ENCODE measurements around the gene CXCL3. TPM values are rescaled to one million over a fixed set of nuclear protein-coding genes. Genes with fewer than 3 reads are reported as not detected.

The CXCL3 gene
- total RNA-seq, 1 donor from 2014 or later: 0.30 TPM

- Histone ChIP-seq H3K27me3 (ENCODE audit: low read depth) (no peaks in the 10 kb centered on the region), H3K9me3 (replicated peaks) (peaks cover 13% of the 10 kb centered on the region), H3K4me1 (no peaks in the 10 kb centered on the region), H3K36me3 (no peaks in the 10 kb centered on the region), H3K4me3 (no peak overlapping the region), H3K27ac (replicated peaks) (no peak overlapping the region)
- intact Hi-C loops (cut with micrococcal nuclease): no loop called here
- TF ChIP-seq CTCF (IDR thresholded peaks at IDR 0.05; ENCODE audit: borderline replicate concordance): no peak
- DNase-seq: no peak
These were observed 19.7 kb upstream of the CXCL3 start for GRCh38 chr4:74058048-74058651.

- Histone ChIP-seq H3K27ac (replicated peaks) (no peak overlapping the region), H3K9me3 (replicated peaks) (peaks cover 14% of the 10 kb centered on the region), H3K4me1 (no peaks in the 10 kb centered on the region), H3K36me3 (no peaks in the 10 kb centered on the region), H3K27me3 (ENCODE audit: low read depth) (no peaks in the 10 kb centered on the region), H3K4me3 (no peak overlapping the region)
- DNase-seq: no peak
- intact Hi-C loops (cut with micrococcal nuclease): no loop called here
- no peak for TF ChIP-seq CTCF (IDR thresholded peaks at IDR 0.05; ENCODE audit: borderline replicate concordance)
These were observed 19.1 kb upstream of the CXCL3 start for GRCh38 chr4:74057588-74057987.

DNA sequence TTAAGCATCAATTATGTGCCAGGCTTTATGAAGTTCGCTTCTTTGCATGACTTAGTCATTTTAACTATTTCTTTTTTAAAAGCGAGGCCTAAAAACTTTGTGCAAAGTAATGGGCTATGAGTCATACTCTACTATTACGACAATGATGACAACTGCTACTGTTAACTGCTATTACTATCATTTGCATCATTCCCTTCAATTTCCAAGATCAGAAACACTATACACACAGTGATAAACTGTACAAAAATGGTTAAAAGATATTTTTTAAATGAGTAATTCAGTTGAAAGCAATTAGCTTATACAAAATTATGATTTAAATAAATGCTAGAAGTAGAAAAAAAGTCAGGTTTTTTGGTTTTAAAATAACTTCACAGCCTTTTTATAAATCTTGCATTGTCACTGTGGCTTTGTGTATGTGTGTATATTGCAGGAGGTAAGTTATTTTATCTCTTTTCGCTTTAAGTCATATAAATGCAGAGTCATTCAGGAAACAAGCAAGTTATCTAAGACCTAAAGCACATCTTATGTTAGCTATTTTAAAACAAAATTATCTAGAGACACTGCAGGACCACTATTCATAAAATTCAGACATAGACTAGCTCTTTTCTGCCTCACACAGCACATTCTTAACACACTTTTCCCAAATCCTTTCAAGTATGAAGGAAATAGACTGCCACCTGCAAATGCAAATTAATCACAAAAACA, 18.5 kb upstream of the CXCL3 start:
- Histone ChIP-seq H3K27ac (replicated peaks) (no peak overlapping the region), H3K27me3 (ENCODE audit: low read depth) (no peaks in the 10 kb centered on the region), H3K4me1 (no peaks in the 10 kb centered on the region), H3K4me3 (no peak overlapping the region), H3K36me3 (no peaks in the 10 kb centered on the region), H3K9me3 (replicated peaks) (peaks cover 17% of the 10 kb centered on the region)
- TF ChIP-seq CTCF (IDR thresholded peaks at IDR 0.05; ENCODE audit: borderline replicate concordance): no peak
- no peak for DNase-seq
- intact Hi-C loops (cut with micrococcal nuclease): no loop called here

- no peaks in the 10 kb centered on the region for H3K4me1 ChIP-seq
- no peak overlapping the region for H3K27ac ChIP-seq (replicated peaks)
- no peak for DNase-seq
- no peak overlapping the region for H3K4me3 ChIP-seq
- intact Hi-C loops (cut with micrococcal nuclease): no loop called here
- H3K27me3 ChIP-seq (ENCODE audit: low read depth): no peaks in the 10 kb centered on the region
- TF ChIP-seq CTCF (IDR thresholded peaks at IDR 0.05; ENCODE audit: borderline replicate concordance): no peak
- peaks cover 17% of the 10 kb centered on the region for H3K9me3 ChIP-seq (replicated peaks)
- no peaks in the 10 kb centered on the region for H3K36me3 ChIP-seq
These were observed 17.8 kb upstream of the CXCL3 start for GRCh38 chr4:74056114-74056857.

DNA sequence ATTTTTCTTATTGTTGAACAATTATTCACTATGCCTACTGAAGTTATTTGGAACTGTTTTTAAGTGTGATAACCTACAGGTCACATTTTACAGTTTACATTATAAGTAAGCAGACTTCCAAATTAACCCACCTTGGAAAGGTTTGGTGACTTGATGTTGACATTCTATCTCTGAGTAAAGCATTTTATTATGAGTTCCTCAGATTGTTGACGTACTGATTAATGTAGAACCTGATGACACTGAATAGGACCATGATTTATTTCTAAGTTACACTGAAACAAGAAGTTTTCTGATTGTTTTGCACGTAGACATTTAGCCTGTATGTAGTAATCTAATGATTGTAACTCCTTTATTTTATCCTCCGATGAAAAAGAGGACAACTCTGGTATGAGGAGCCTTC, 17.0 kb upstream of the CXCL3 start:
- Histone ChIP-seq H3K36me3 (no peaks in the 10 kb centered on the region), H3K4me3 (no peak overlapping the region), H3K27me3 (ENCODE audit: low read depth) (no peaks in the 10 kb centered on the region), H3K27ac (replicated peaks) (no peak overlapping the region), H3K9me3 (replicated peaks) (peaks cover 14% of the 10 kb centered on the region), H3K4me1 (no peaks in the 10 kb centered on the region)
- TF ChIP-seq CTCF (IDR thresholded peaks at IDR 0.05; ENCODE audit: borderline replicate concordance): no peak
- intact Hi-C loops (cut with micrococcal nuclease): no loop called here
- no peak for DNase-seq

Measured in left ventricle myocardium inferior (tissue), 1 donor.